ENCODE results near the gene CDH15. TPM values are rescaled to one million over a fixed set of nuclear protein-coding genes. Genes with fewer than 3 reads are reported as not detected.

Gene CDH15
- total and polyA plus RNA-seq, 8 donors, result 0.09 to 2.5 (median 1.4) TPM; not detected in 2

- Histone ChIP-seq H3K36me3 (no peaks in the 10 kb centered on the region), H3K27ac (no peak overlapping the region), H3K4me1 (peaks cover 0 to 4% (median 0%) of the 10 kb centered on the region in 3 donors), H3K9me3 (no peaks in the 10 kb centered on the region), H3K4me3 (no peak overlapping the region), H3K27me3 (no peaks in the 10 kb centered on the region)
- FAIRE-seq (no peak), DNase-seq (peak; percentile 61 to 93 (median 84)), ATAC-seq (peak in 3 of 4 donors; percentile 54 to 85 (median 75))
- TF ChIP-seq CTCF (IDR thresholded peaks at IDR 0.05), result no peak
- intact Hi-C loops (cut with DNase I), result no loop called here
- 11 to 20% methylated on average over 38 to 39 of the region's 39 CpGs for WGBS, 2 donors
Measured at GRCh38 chr16:89192956-89193575, 21.5 kb downstream of the CDH15 start.

GRCh38 chr16:89193576-89194293 is 22.2 kb downstream of the CDH15 start:
- Histone ChIP-seq H3K4me1 (peaks cover 0 to 4% (median 0%) of the 10 kb centered on the region in 3 donors), H3K27ac (no peak overlapping the region), H3K4me3 (no peak overlapping the region), H3K9me3 (no peaks in the 10 kb centered on the region), H3K27me3 (no peaks in the 10 kb centered on the region), H3K36me3 (no peaks in the 10 kb centered on the region)
- intact Hi-C loops (cut with DNase I), result no loop called here
- DNase-seq (peak in 5 of 6 donors; percentile 27 to 86 (median 59)), ATAC-seq (peak in 2 of 4 donors; percentile 2 to 3), FAIRE-seq (no peak)
- WGBS, 2 donors, result 66 to 73% methylated on average over 38 of the region's 38 CpGs
- no peak for TF ChIP-seq CTCF (IDR thresholded peaks at IDR 0.05)

- peak in 5 of 6 donors; percentile 17 to 79 (median 39) for DNase-seq
- no peak for FAIRE-seq
- Histone ChIP-seq H3K27me3 (no peaks in the 10 kb centered on the region), H3K36me3 (no peaks in the 10 kb centered on the region), H3K9me3 (no peaks in the 10 kb centered on the region), H3K27ac (no peak overlapping the region), H3K4me3 (no peak overlapping the region), H3K4me1 (peaks cover 0 to 4% (median 0%) of the 10 kb centered on the region in 3 donors)
- no peak for TF ChIP-seq CTCF (IDR thresholded peaks at IDR 0.05)
- intact Hi-C loops (cut with DNase I), result no loop called here
- WGBS, 2 donors, result 85 to 90% methylated on average over 45 of the region's 45 CpGs
- ATAC-seq, result no peak
Measured at GRCh38 chr16:89194340-89195311, 23.1 kb downstream of the CDH15 start.

GRCh38 chr16:89195521-89196171 is 24.1 kb downstream of the CDH15 start:
- ATAC-seq, result no peak
- DNase-seq, result peak in 4 of 6 donors; percentile 15 to 77 (median 44)
- FAIRE-seq, result no peak
- Histone ChIP-seq H3K27ac (no peak overlapping the region), H3K4me3 (no peak overlapping the region), H3K27me3 (no peaks in the 10 kb centered on the region), H3K9me3 (no peaks in the 10 kb centered on the region), H3K4me1 (peaks cover 0 to 4% (median 0%) of the 10 kb centered on the region in 3 donors), H3K36me3 (no peaks in the 10 kb centered on the region)
- 81 to 88% methylated on average over 18 to 21 of the region's 21 CpGs for WGBS, 2 donors
- intact Hi-C loops (cut with DNase I), result no loop called here
- no peak for TF ChIP-seq CTCF (IDR thresholded peaks at IDR 0.05)
